H1 (cell line): ENCODE measurements around the gene RXRA. TPM values are rescaled to one million over a fixed set of nuclear protein-coding genes. Genes with fewer than 3 reads are reported as not detected.
A peak's percentile ranks its signal among the peaks of the same experiment; 100 is the strongest.

Source experiments
- CTCF ChIA-PET: fragments of 300-600 bp; sonication (Branson Sonifier 250); formaldehyde crosslinking; loops from one replicate; lab custom pipeline; 2021; ENCODE audit not compliant: partially characterized antibody; lab: Charles Lee
- POLR2A ChIA-PET: fragments of 300-600 bp; sonication (Branson Sonifier 250); formaldehyde crosslinking; loops from one replicate; lab custom pipeline; 2021; ENCODE audit warnings: inconsistent platforms; ENCODE audit not compliant: partially characterized antibody; lab: Charles Lee
- DNase-seq, 2 experiments: peaks; one replicate each; pipeline versions ENCODE4 v3.0.0 to v3.0.0-alpha.2; 2010 to 2022; ENCODE audit warnings: low spot score in 2 of 2, low read depth in 1 of 2, mixed read lengths in 1 of 2
- FAIRE-seq: peaks from 2 replicates; lab custom pipeline; 2011; peaks lifted over from hg19 to GRCh38; lab: Jason Lieb, UNC
- H2AFZ ChIP-seq: 2 replicates; pipeline ENCODE4 v1.8.1; 2012; ENCODE audit warnings: low read length, inconsistent platforms
- H2AK5ac ChIP-seq: 2 replicates; pipeline ENCODE4 v1.6.1; 2013; ENCODE audit warnings: low read depth, low read length
- H2BK120ac ChIP-seq: replicated peaks from 2 replicates; pipeline ENCODE3; 2013; ENCODE audit warnings: low read depth, low read length, inconsistent platforms
- H2BK12ac ChIP-seq: 2 replicates; pipeline ENCODE4 v1.6.1; 2013; ENCODE audit warnings: low read depth, low read length
- H2BK15ac ChIP-seq: 2 replicates; pipeline ENCODE4 v1.6.1; 2013; ENCODE audit warnings: low read length
- H2BK20ac ChIP-seq: 2 replicates; pipeline ENCODE4 v1.6.1; 2013; ENCODE audit warnings: low read length
- H2BK5ac ChIP-seq: 2 replicates; pipeline ENCODE4 v1.6.1; 2013; ENCODE audit warnings: low read depth, low read length
- H3K14ac ChIP-seq: 2 replicates; pipeline ENCODE4 v1.6.1; 2013; ENCODE audit warnings: inconsistent platforms; ENCODE audit not compliant: insufficient read length
- H3K18ac ChIP-seq: 2 replicates; pipeline ENCODE4 v1.6.1; 2013; ENCODE audit warnings: low read length; ENCODE audit errors: extremely low read depth
- H3K23ac ChIP-seq: 2 replicates; pipeline ENCODE4 v1.6.1; 2013; ENCODE audit warnings: inconsistent platforms; ENCODE audit not compliant: insufficient read length
- H3K23me2 ChIP-seq: 2 replicates; pipeline ENCODE4 v1.6.1; 2013; ENCODE audit warnings: low read depth, low read length
- H3K27ac ChIP-seq: 2 replicates; pipeline ENCODE4 v1.6.1; 2011; ENCODE audit warnings: low read depth, low read length, inconsistent platforms
- H3K27me3 ChIP-seq, 4 experiments: replicated peaks in 1 of 4; 1 replicate in 1 of 4; 2 replicates in 3 of 4; pipeline versions ENCODE4 v1.6.1 to v1.8.1; 2011 to 2013; ENCODE audit warnings: low read length in 3 of 4, mild to moderate bottlenecking in 3 of 4, inconsistent platforms in 2 of 4, mixed read lengths in 2 of 4, moderate library complexity in 1 of 4; ENCODE audit not compliant: control insufficient read depth in 3 of 4, insufficient read depth in 3 of 4; ENCODE audit errors: extremely low read depth in 1 of 4
- H3K36me3 ChIP-seq, 4 experiments: 2 replicates each; pipeline versions ENCODE4 v1.6.1 to v1.8.1; 2011 to 2013; ENCODE audit warnings: mild to moderate bottlenecking in 4 of 4, low read length in 3 of 4, moderate library complexity in 2 of 4, control low read depth in 1 of 4, inconsistent platforms in 1 of 4; ENCODE audit not compliant: insufficient read depth in 4 of 4, control insufficient read depth in 2 of 4
- H3K4ac ChIP-seq: replicated peaks from 2 replicates; pipeline ENCODE3; 2013; ENCODE audit warnings: low read length, low read depth, mixed read lengths, inconsistent platforms; ENCODE audit not compliant: insufficient read length
- H3K4me1 ChIP-seq, 4 experiments: replicated peaks in 1 of 4; 1 replicate in 1 of 4; 2 replicates in 3 of 4; pipeline versions ENCODE4 v1.6.1 to v1.8.1; 2011 to 2013; ENCODE audit warnings: low read length in 3 of 4, inconsistent platforms in 2 of 4, mixed read lengths in 1 of 4; ENCODE audit not compliant: insufficient read depth in 4 of 4, control insufficient read depth in 3 of 4
- H3K4me2 ChIP-seq, 2 experiments: 2 replicates each; pipeline versions ENCODE4 v1.6.1 to v1.8.1; 2011 to 2013; ENCODE audit warnings: low read depth in 2 of 2, low read length in 2 of 2, control low read depth in 1 of 2, inconsistent platforms in 1 of 2, mild to moderate bottlenecking in 1 of 2; ENCODE audit not compliant: insufficient read depth in 1 of 2
- H3K4me3 ChIP-seq, 4 experiments: fragments of 200-600, 300-600 bp in 1 of 4; sonication (generic), shearing (Covaris generic), sonication (Bioruptor Twin) in 1 of 4; 2 replicates each; pipeline versions ENCODE4 v1.5.1 to v1.8.1; 2011 to 2016; ENCODE audit warnings: low read length in 4 of 4, low read depth in 3 of 4, control low read depth in 2 of 4, inconsistent platforms in 2 of 4, mild to moderate bottlenecking in 2 of 4, mixed read lengths in 1 of 4, moderate library complexity in 1 of 4; ENCODE audit not compliant: insufficient read depth in 2 of 4; ENCODE audit errors: extremely low read depth in 1 of 4
- H3K56ac ChIP-seq: replicated peaks from 2 replicates; pipeline ENCODE3; 2013; ENCODE audit warnings: low read depth, mild to moderate bottlenecking, mixed read lengths, low read length, inconsistent platforms; ENCODE audit not compliant: insufficient read length
- H3K79me1 ChIP-seq: 2 replicates; pipeline ENCODE4 v1.6.1; 2013; ENCODE audit warnings: low read depth, low read length, control low read depth
- H3K79me2 ChIP-seq, 2 experiments: 2 replicates each; pipeline versions ENCODE4 v1.6.1 to v1.8.1; 2012 to 2013; ENCODE audit warnings: low read length in 2 of 2, mild to moderate bottlenecking in 2 of 2, inconsistent platforms in 1 of 2; ENCODE audit not compliant: insufficient read depth in 2 of 2, control insufficient read depth in 1 of 2
- H3K9ac ChIP-seq, 4 experiments: replicated peaks in 1 of 4; 1 replicate in 1 of 4; 2 replicates in 3 of 4; pipeline versions ENCODE4 v1.6.1 to v1.8.1; 2011 to 2013; ENCODE audit warnings: low read depth in 3 of 4, low read length in 3 of 4, control low read depth in 2 of 4, mild to moderate bottlenecking in 2 of 4, moderate library complexity in 2 of 4, inconsistent platforms in 1 of 4; ENCODE audit errors: extremely low read depth in 1 of 4
- H3K9me3 ChIP-seq, 2 experiments: 2 replicates each; pipeline versions ENCODE4 v1.6.1 to v1.8.1; 2012 to 2013; ENCODE audit warnings: mild to moderate bottlenecking in 2 of 2, moderate library complexity in 2 of 2, control low read depth in 1 of 2, inconsistent platforms in 1 of 2, low read depth in 1 of 2, low read length in 1 of 2, mixed read lengths in 1 of 2; ENCODE audit not compliant: insufficient read depth in 2 of 2
- H4K20me1 ChIP-seq, 2 experiments: replicated peaks in 1 of 2; 2 replicates each; pipeline versions ENCODE3 to v1.8.1; 2011 to 2013; ENCODE audit warnings: inconsistent platforms in 2 of 2, low read length in 2 of 2, mild to moderate bottlenecking in 1 of 2; ENCODE audit not compliant: insufficient read depth in 2 of 2, control insufficient read depth in 1 of 2
- H4K5ac ChIP-seq: 2 replicates; pipeline ENCODE4 v1.6.1; 2013; ENCODE audit warnings: low read length, low read depth, mixed read lengths, inconsistent platforms; ENCODE audit not compliant: insufficient read length
- H4K8ac ChIP-seq: 2 replicates; pipeline ENCODE4 v1.8.0; 2013; ENCODE audit warnings: mild to moderate bottlenecking, moderate library complexity, low read length, inconsistent platforms; ENCODE audit not compliant: insufficient read depth; ENCODE audit errors: extremely low read depth
- H4K91ac ChIP-seq: replicated peaks from 2 replicates; pipeline ENCODE3; 2013; ENCODE audit warnings: low read length, mixed read lengths, inconsistent platforms; ENCODE audit not compliant: insufficient read length
- CHD1 ChIP-seq: IDR thresholded peaks from 2 replicates; pipeline ENCODE4 v1.6.1; 2012; ENCODE audit warnings: low read depth, low read length, improper control_type of control experiment
- EGR1 ChIP-seq: IDR thresholded peaks from 2 replicates; pipeline ENCODE4 v1.6.1; 2011; ENCODE audit warnings: low read depth, low read length, borderline replicate concordance
- EP300 ChIP-seq, 2 experiments: IDR thresholded peaks; 1 replicate in 1 of 2; 2 replicates in 1 of 2; pipeline ENCODE4 v1.6.1; 2011 to 2012; ENCODE audit warnings: low read depth in 2 of 2, low read length in 2 of 2, mild to moderate bottlenecking in 2 of 2, borderline replicate concordance in 1 of 2, inconsistent platforms in 1 of 2, moderate library complexity in 1 of 2
- EZH2 ChIP-seq: fragments of 200-600 bp; sonication (generic); IDR thresholded peaks from 2 replicates; pipeline ENCODE4 v1.7.1; 2012; ENCODE audit warnings: low read depth, mild to moderate bottlenecking, moderate library complexity, low read length, inconsistent platforms; ENCODE audit not compliant: severe bottlenecking
- FOSL1 ChIP-seq: IDR thresholded peaks from 2 replicates; pipeline ENCODE4 v1.6.1; 2011; ENCODE audit warnings: mild to moderate bottlenecking, low read depth, low read length, moderate library complexity; ENCODE audit not compliant: insufficient read depth
- HDAC6 ChIP-seq: IDR thresholded peaks from one replicate; pipeline ENCODE4 v1.7.1; 2012; ENCODE audit warnings: low read depth, mild to moderate bottlenecking, inconsistent platforms, low read length, moderate library complexity
- KDM4A ChIP-seq: IDR thresholded peaks from one replicate; pipeline ENCODE4 v1.7.1; 2012; ENCODE audit warnings: low read depth, mild to moderate bottlenecking, moderate library complexity, low read length, inconsistent platforms; ENCODE audit not compliant: severe bottlenecking
- NRF1 ChIP-seq: IDR thresholded peaks from 2 replicates; pipeline ENCODE4 v1.6.1; 2011; ENCODE audit warnings: mild to moderate bottlenecking, low read depth, low read length, improper control_type of control experiment
- RBBP5 ChIP-seq: IDR thresholded peaks from 2 replicates; pipeline ENCODE4 v1.7.1; 2012; ENCODE audit warnings: low read depth, mild to moderate bottlenecking, inconsistent platforms, low read length, moderate library complexity, borderline replicate concordance
- SAP30 ChIP-seq: fragments of 300-600 bp; sonication (generic); IDR thresholded peaks from 2 replicates; pipeline ENCODE4 v1.7.1; 2012; ENCODE audit warnings: low read length, moderate library complexity, mild to moderate bottlenecking, inconsistent platforms; ENCODE audit not compliant: insufficient read depth, insufficient replicate concordance
- SIRT6 ChIP-seq: IDR thresholded peaks from one replicate; pipeline ENCODE4 v1.7.1; 2012; ENCODE audit warnings: low read length, inconsistent platforms
- TEAD4 ChIP-seq: IDR thresholded peaks from 2 replicates; pipeline ENCODE4 v1.6.1; 2012; ENCODE audit warnings: low read depth, low read length, inconsistent platforms, mixed read lengths
- WGBS, 2 experiments: shearing (Covaris generic) in 1 of 2; methylation state at CpG; one replicate each; pipeline versions ENCODE4 v1.1.6 to v1.1.7; 2013 to 2015; ENCODE audit warnings: low lambda C conversion rate in 2 of 2, mixed read lengths in 2 of 2, inconsistent platforms in 1 of 2, low coverage in 1 of 2, missing lambda C conversion rate in 1 of 2; ENCODE audit not compliant: insufficient replicate concordance in 2 of 2, insufficient coverage in 1 of 2, insufficient read length in 1 of 2; ENCODE audit errors: extremely low coverage in 1 of 2, missing lambda C conversion rate in 1 of 2; 5-methylcytosine and 5-hydroxymethylcytosine counted together
- polyA plus RNA-seq, 7 experiments: library from polyadenylated mRNA; depleted of rRNA in 3 of 7; stranded (reverse) in 5 of 7; unstranded in 2 of 7; fragments of >200 nt in 5 of 7; fragments of 200-250 nt in 2 of 7; gene quantifications; 1 replicate in 5 of 7; 2 replicates in 1 of 7; 4 replicates in 1 of 7; pipeline versions ENCODE4 v1.2.1 to v1.2.3, GENCODE V29; 2011 to 2013; ENCODE audit warnings: missing spikeins in 2 of 7, mixed read lengths in 2 of 7
- total RNA-seq: library from RNA; stranded (reverse); fragmentation: NEBNext Ultra II Directional; extraction: Animal tissue kit (Norgen Biotek cat#: 25700); gene quantifications from 2 replicates; pipeline ENCODE4 v1.2.1, GENCODE V29; 2021

Gene RXRA
- total and polyA plus RNA-seq, 2 of the 8 experiments (the other 6 are each of a cell fraction or from before 2014, with no cell fraction given), result 9.8 to 29.4 TPM

DNA sequence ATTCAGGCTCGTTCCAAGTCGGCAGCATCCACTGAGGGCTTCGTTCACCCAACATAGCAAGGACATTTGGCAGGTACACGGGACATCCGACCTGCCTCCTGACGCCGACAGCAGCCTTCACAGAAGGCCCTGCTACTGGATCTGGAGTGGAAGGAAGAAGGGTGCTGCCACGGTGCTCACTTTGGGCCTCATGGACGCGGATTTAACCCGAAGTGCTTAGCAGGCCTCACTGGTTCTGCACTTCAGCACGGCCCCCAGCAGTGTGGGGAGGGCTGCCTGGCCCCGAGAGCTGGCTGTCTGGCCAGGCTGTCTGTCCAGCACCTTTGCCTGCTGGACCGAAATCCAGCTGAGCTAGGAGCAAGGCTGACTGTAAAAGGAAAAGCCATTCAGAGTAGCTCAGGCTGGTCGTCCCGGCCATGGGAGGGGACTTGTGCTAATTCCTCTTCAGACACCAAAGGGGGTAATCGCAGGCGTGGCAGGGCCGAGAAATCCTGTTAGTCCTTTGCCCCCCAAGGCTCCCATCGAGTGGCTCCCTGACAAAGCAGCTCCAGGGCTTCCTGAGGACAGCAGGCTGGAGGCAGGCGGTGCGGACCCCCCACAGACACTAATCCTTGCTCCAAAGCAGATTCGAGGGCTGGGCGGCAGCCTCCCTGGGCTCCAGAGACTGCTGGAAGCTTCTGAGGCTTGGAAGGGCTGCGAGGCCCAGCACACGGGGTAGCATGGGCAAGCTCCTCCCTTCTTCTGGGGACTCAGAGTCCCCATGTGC lies 11.1 kb upstream of the RXRA start:
- Histone ChIP-seq H2BK120ac (no peak overlapping the region), H4K20me1 (no peaks in the 10 kb centered on the region), H3K4me1 (peaks cover 0 to 2% (median under 1%) of the 10 kb centered on the region in 4 experiments; a peak in 2 of 7 replicates), H4K5ac (no peak overlapping the region), H3K23me2 (no peaks in the 10 kb centered on the region), H3K36me3 (no peaks in the 10 kb centered on the region), H2BK12ac (no peak overlapping the region), H3K23ac (no peak overlapping the region), H3K79me2 (no peaks in the 10 kb centered on the region), H3K56ac (no peak overlapping the region), H3K27ac (no peak overlapping the region), H3K79me1 (no peaks in the 10 kb centered on the region), H2BK20ac (no peak overlapping the region), H3K14ac (no peak overlapping the region), H3K27me3 (no peaks in the 10 kb centered on the region), H2AK5ac (no peak overlapping the region), H3K9me3 (0 out of 4 replicates have a peak, but pooled peaks cover 0 to 2% of the 10 kb centered on the region in 2 experiments), H3K4me2 (no peak overlapping the region), H3K9ac (no peak overlapping the region), H4K91ac (no peak overlapping the region), H2BK5ac (peak overlapping the region; percentile 12; the same call in 1 of the 2 replicates), H3K4me3 (no peak overlapping the region), H2BK15ac (0 out of 2 replicates have a peak overlapping the region, but pooled peaks have one; percentile 0), H3K4ac (no peak overlapping the region), H2AFZ (no peak overlapping the region), H3K18ac (no peak overlapping the region), H4K8ac (peak overlapping the region; percentile 83; the same call in 1 of the 2 replicates)
- WGBS, 2 experiments, result 81% methylated on average over 18 of the region's 26 CpGs; no CpG with 5 or more reads in 1 of the 2 experiments
- FAIRE-seq, result no peak
- no peak for DNase-seq
- POLR2A ChIA-PET, result interaction anchor here (0.7 kb wide), 1 partner anchor 184 kb away, joined by 3 read pairs; no protein-coding TSS in a partner anchor
- CTCF ChIA-PET, result interaction anchor here (0.7 to 1.5 kb wide), 3 partner anchors 8 to 292 kb away, joined by 4 read pairs; no protein-coding TSS in a partner anchor
- TF ChIP-seq TEAD4 (no peak), EZH2 (no peak), FOSL1 (no peak), SIRT6 (no peak), SAP30 (no peak), EGR1 (no peak), NRF1 (no peak), CHD1 (no peak), EP300 (IDR thresholded peaks at IDR 0.05; ENCODE audit: borderline replicate concordance in 1 of 2, low read depth in 2 of 2, low read length in 2 of 2) (no peak), HDAC6 (no peak), KDM4A (no peak), RBBP5 (no peak)
